Activated CD8-positive, alpha-beta memory T cell treated with anti-CD3 and anti-CD28 coated beads, Interleukin-2, amount 50 U/mL, for 1 hour (primary cell): ENCODE measurements around the gene PCDHGB5.
"Not testable (repeated sequence)": the region's sequence is repeated elsewhere in the genome, so short reads cannot be mapped to it uniquely, and the experiment has no call there.

Experiments
- DNase-seq: peaks from one replicate; pipeline ENCODE4 v3.0.0-alpha.2; 2020; ENCODE audit errors: extremely low read depth

Gene PCDHGB5

GRCh38 chr5:141397756-141398551 lies at the start of gene PCDHGB5:
TSS of gene PCDHGB5 (plus strand) at chr5:141397947. CDS start at chr5:141398128, 181 bp downstream.
- DNase-seq, result not testable (repeated sequence)

GRCh38 chr5:141349917-141350619 lies 47.7 kb upstream of the PCDHGB5 start, which contains the start of gene PCDHGB1:
TSS of gene PCDHGB1 (plus strand) at chr5:141350099. CDS start at chr5:141350261, 162 bp downstream.
- DNase-seq, result no peak

GRCh38 chr5:141351591-141351990 lies 46.2 kb upstream of the PCDHGB5 start:
- no peak for DNase-seq

- DNase-seq, result no peak
These were observed 42.8 kb upstream of the PCDHGB5 start, which contains the start of gene PCDHGA4 for GRCh38 chr5:141354900-141355469. TSS of gene PCDHGA4 (plus strand) at chr5:141355021. CDS start at chr5:141355108, 87 bp downstream.

GRCh38 chr5:141355641-141356040 lies 42.1 kb upstream of the PCDHGB5 start:
- DNase-seq, result no peak

GRCh38 chr5:141356133-141356532 lies 41.6 kb upstream of the PCDHGB5 start:
- DNase-seq, result no peak

GRCh38 chr5:141356950-141357349 lies 40.8 kb upstream of the PCDHGB5 start:
- DNase-seq, result no peak

- DNase-seq, result no peak
These were observed 37.8 kb upstream of the PCDHGB5 start, which contains the start of gene PCDHGB2 for GRCh38 chr5:141359790-141360426. TSS of gene PCDHGB2 (plus strand) at chr5:141359994. CDS start at chr5:141360136, 142 bp downstream.

- no peak for DNase-seq
These were observed 37.1 kb upstream of the PCDHGB5 start for GRCh38 chr5:141360685-141361084.

GRCh38 chr5:141362719-141363118 lies 35.0 kb upstream of the PCDHGB5 start:
- no peak for DNase-seq

GRCh38 chr5:141363952-141364660 lies 33.6 kb upstream of the PCDHGB5 start, which contains the start of gene PCDHGA5:
TSS of gene PCDHGA5 (plus strand) at chr5:141364162. CDS start at chr5:141364331, 169 bp downstream.
- DNase-seq, result no peak

- no peak for DNase-seq
These were observed 31.5 kb upstream of the PCDHGB5 start for GRCh38 chr5:141366016-141366896.

- DNase-seq, result no peak
These were observed 27.5 kb upstream of the PCDHGB5 start, which contains the start of gene PCDHGB3 for GRCh38 chr5:141369994-141370848. TSS of gene PCDHGB3 (plus strand) at chr5:141370242. CDS start at chr5:141370395, 153 bp downstream.

- DNase-seq, result no peak
These were observed 25.9 kb upstream of the PCDHGB5 start for GRCh38 chr5:141371572-141372475.

GRCh38 chr5:141373673-141374317 lies 24.0 kb upstream of the PCDHGB5 start, which contains the start of gene PCDHGA6:
TSS of gene PCDHGA6 (plus strand) at chr5:141373891. CDS start at chr5:141374084, 193 bp downstream.
- DNase-seq, result no peak

GRCh38 chr5:141374627-141375026 lies 23.1 kb upstream of the PCDHGB5 start:
- DNase-seq, result no peak
